Adipocyte (in vitro differentiated cells): ENCODE measurements around the gene SYNDIG1L.
"Not testable (repeated sequence)": the region's sequence is repeated elsewhere in the genome, so short reads cannot be mapped to it uniquely, and the experiment has no call there.

Experiments used
- DNase-seq: peaks from one replicate; pipeline ENCODE4 v3.0.0-alpha.2; 2015; ENCODE audit warnings: low read depth
- H3K27me3 ChIP-seq: replicated peaks from 2 replicates; pipeline ENCODE4 v1.7.0; 2013; ENCODE audit warnings: mild to moderate bottlenecking, low read length, moderate library complexity; ENCODE audit not compliant: control insufficient read depth, insufficient read depth
- H3K36me3 ChIP-seq: 2 replicates; pipeline ENCODE4 v1.7.0; 2013; ENCODE audit warnings: low read length, mild to moderate bottlenecking, moderate library complexity; ENCODE audit not compliant: control insufficient read depth, insufficient read depth, severe bottlenecking
- H3K4me1 ChIP-seq: 2 replicates; pipeline ENCODE4 v1.7.0; 2013; ENCODE audit warnings: mild to moderate bottlenecking, low read length, moderate library complexity; ENCODE audit not compliant: control insufficient read depth, insufficient read depth
- H3K4me3 ChIP-seq: 2 replicates; pipeline ENCODE4 v1.7.0; 2013; ENCODE audit warnings: mild to moderate bottlenecking, low read length, moderate library complexity
- H3K9ac ChIP-seq: 2 replicates; pipeline ENCODE4 v1.7.0; 2013; ENCODE audit warnings: mild to moderate bottlenecking, low read length, moderate library complexity
- H3K9me3 ChIP-seq: 2 replicates; pipeline ENCODE4 v1.7.0; 2013; ENCODE audit warnings: mild to moderate bottlenecking, low read length, moderate library complexity; ENCODE audit not compliant: control insufficient read depth

Gene SYNDIG1L

GRCh38 chr14:74402401-74403251 lies 23.4 kb downstream of the SYNDIG1L start:
- no peak for DNase-seq

GRCh38 chr14:74401504-74402241 lies 24.3 kb downstream of the SYNDIG1L start:
- no peaks in the 10 kb centered on the region for H3K36me3 ChIP-seq
- no peak overlapping the region for H3K9ac ChIP-seq
- peaks cover 16% of the 10 kb centered on the region for H3K4me1 ChIP-seq
- peak; percentile 15 for DNase-seq
- H3K27me3 ChIP-seq: peaks cover 84% of the 10 kb centered on the region
- H3K4me3 ChIP-seq: no peak overlapping the region
- H3K9me3 ChIP-seq: no peaks in the 10 kb centered on the region

More at GRCh38 chr14:74402401-74403251, 23.4 kb downstream of the SYNDIG1L start:
- Histone ChIP-seq H3K9me3 (no peaks in the 10 kb centered on the region), H3K36me3 (no peaks in the 10 kb centered on the region), H3K4me1 (peaks cover 16% of the 10 kb centered on the region), H3K4me3 (no peak overlapping the region), H3K27me3 (peaks cover 80% of the 10 kb centered on the region), H3K9ac (no peak overlapping the region)

- H3K27me3 ChIP-seq: peaks cover 84% of the 10 kb centered on the region
- no peak overlapping the region for H3K9ac ChIP-seq
- H3K4me3 ChIP-seq: no peak overlapping the region
- no peak for DNase-seq
- H3K4me1 ChIP-seq: peaks cover 16% of the 10 kb centered on the region
- no peaks in the 10 kb centered on the region for H3K36me3 ChIP-seq
- H3K9me3 ChIP-seq: no peaks in the 10 kb centered on the region
Measured at GRCh38 chr14:74400919-74401503, 25.0 kb downstream of the SYNDIG1L start.

- peaks cover 81% of the 10 kb centered on the region for H3K27me3 ChIP-seq
- no peaks in the 10 kb centered on the region for H3K9me3 ChIP-seq
- peak; percentile 16 for DNase-seq
- H3K4me1 ChIP-seq: peaks cover 16% of the 10 kb centered on the region
- no peak overlapping the region for H3K9ac ChIP-seq
- H3K36me3 ChIP-seq: no peaks in the 10 kb centered on the region
- H3K4me3 ChIP-seq: no peak overlapping the region
Measured at GRCh38 chr14:74400031-74400685, 25.9 kb downstream of the SYNDIG1L start.

GRCh38 chr14:74395094-74395493 lies 30.9 kb downstream of the SYNDIG1L start:
- H3K9me3 ChIP-seq: no peaks in the 10 kb centered on the region
- H3K4me1 ChIP-seq: no peaks in the 10 kb centered on the region
- H3K27me3 ChIP-seq: peaks cover 68% of the 10 kb centered on the region
- H3K36me3 ChIP-seq: no peaks in the 10 kb centered on the region
- DNase-seq: no peak
- no peak overlapping the region for H3K9ac ChIP-seq
- H3K4me3 ChIP-seq: no peak overlapping the region

- DNase-seq: no peak
- Histone ChIP-seq H3K9ac (no peak overlapping the region), H3K9me3 (no peaks in the 10 kb centered on the region), H3K4me3 (no peak overlapping the region), H3K27me3 (peaks cover 66% of the 10 kb centered on the region), H3K4me1 (no peaks in the 10 kb centered on the region), H3K36me3 (no peaks in the 10 kb centered on the region)
Measured at GRCh38 chr14:74394549-74394948, 31.5 kb downstream of the SYNDIG1L start.

GRCh38 chr14:74392616-74393570 lies 33.1 kb downstream of the SYNDIG1L start:
- H3K4me1 ChIP-seq: no peaks in the 10 kb centered on the region
- H3K27me3 ChIP-seq: peaks cover 55% of the 10 kb centered on the region
- DNase-seq: no peak
- no peak overlapping the region for H3K9ac ChIP-seq
- H3K9me3 ChIP-seq: no peaks in the 10 kb centered on the region
- no peaks in the 10 kb centered on the region for H3K36me3 ChIP-seq
- no peak overlapping the region for H3K4me3 ChIP-seq

- no peak overlapping the region for H3K4me3 ChIP-seq
- H3K4me1 ChIP-seq: no peaks in the 10 kb centered on the region
- peaks cover 49% of the 10 kb centered on the region for H3K27me3 ChIP-seq
- H3K9ac ChIP-seq: no peak overlapping the region
- H3K9me3 ChIP-seq: no peaks in the 10 kb centered on the region
- H3K36me3 ChIP-seq: no peaks in the 10 kb centered on the region
- DNase-seq: peak; percentile 20
Measured at GRCh38 chr14:74391479-74391878, 34.5 kb downstream of the SYNDIG1L start.

- H3K4me1 ChIP-seq, H3K9me3 ChIP-seq, H3K4me3 ChIP-seq, H3K36me3 ChIP-seq, H3K9ac ChIP-seq, DNase-seq: not testable (repeated sequence)
- H3K27me3 ChIP-seq: peaks cover 46% of the 10 kb centered on the region
Measured at GRCh38 chr14:74390505-74390904, 35.5 kb downstream of the SYNDIG1L start.

- Histone ChIP-seq H3K27me3 (peaks cover 42% of the 10 kb centered on the region), H3K4me3 (no peak overlapping the region)
Measured at GRCh38 chr14:74389980-74390379, 36.0 kb downstream of the SYNDIG1L start.

More at GRCh38 chr14:74389980-74390379, 36.0 kb downstream of the SYNDIG1L start:
- no peak overlapping the region for H3K9ac ChIP-seq
- H3K36me3 ChIP-seq: no peaks in the 10 kb centered on the region
- H3K9me3 ChIP-seq: no peaks in the 10 kb centered on the region
- H3K4me1 ChIP-seq: no peaks in the 10 kb centered on the region
- DNase-seq: no peak
